HCT116 (cell line): ENCODE data around the gene SSNA1.

Experiments used
- CTCF ChIP-seq, 3 experiments: fragments of 200-600 bp in 1 of 3; sonication (generic) in 1 of 3; IDR thresholded peaks in 2 of 3; conservative IDR thresholded peaks in 1 of 3; 2 replicates each; pipeline ENCODE4 v1.5.1; 2012 to 2017; ENCODE audit warnings: low read depth in 2 of 3, low read length in 2 of 3, antibody characterized with exemption in 1 of 3, borderline replicate concordance in 1 of 3, control low read depth in 1 of 3, mild to moderate bottlenecking in 1 of 3, mixed read lengths in 1 of 3, mixed run types in 1 of 3, moderate library complexity in 1 of 3; ENCODE audit not compliant: insufficient read depth in 1 of 3
- POLR2A ChIP-seq: IDR thresholded peaks from 2 replicates; pipeline ENCODE4 v1.7.0; 2011; ENCODE audit warnings: borderline replicate concordance; ENCODE audit not compliant: insufficient read depth, insufficient read length; ENCODE audit errors: extremely low read depth

GRCh38 chr9:137232510-137232909, 44.0 kb downstream of the SSNA1 start:
- no peak for TF ChIP-seq CTCF (IDR thresholded peaks at IDR 0.05 in 2 of 3, conservative IDR thresholded peaks at IDR 0.05 in 1 of 3; ENCODE audit: borderline replicate concordance in 1 of 3, insufficient read depth in 1 of 3, low read depth in 2 of 3, low read length in 2 of 3)
- TF ChIP-seq POLR2A, result no peak
